HG03439 (cell line): ENCODE results near the gene IQSEC1.

Source experiments
- ATAC-seq: cut with Tn5 transposase; IDR thresholded peaks from one replicate; pipeline ENCODE4 v1.9.1; 2021; ENCODE audit warnings: mild to moderate bottlenecking, moderate library complexity; ENCODE audit not compliant: unreplicated experiment

Gene IQSEC1

DNA sequence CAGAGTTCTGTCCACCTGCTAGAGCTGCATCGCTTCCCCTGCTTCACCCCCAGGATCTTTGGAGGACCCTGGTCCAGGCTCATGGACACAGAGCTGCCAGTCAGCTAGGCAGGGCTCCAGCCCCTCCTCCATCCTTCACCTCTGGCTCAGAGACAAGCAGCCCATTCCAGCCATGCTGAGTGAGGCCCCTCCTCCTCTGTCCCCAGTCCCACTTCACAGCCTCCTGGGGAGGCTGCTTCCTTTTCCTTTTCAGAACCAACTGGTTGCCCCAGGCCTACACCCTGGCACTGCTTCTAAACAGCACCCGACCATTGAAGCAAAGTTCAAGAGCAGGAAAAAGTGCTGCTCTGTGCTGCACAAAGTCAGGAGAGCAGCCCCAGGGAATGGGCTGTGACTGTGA is 22.2 kb downstream of the IQSEC1 start:
- ATAC-seq, result no peak

- ATAC-seq, result no peak
These were observed 22.8 kb downstream of the IQSEC1 start for GRCh38 chr3:13050446-13050845.

DNA sequence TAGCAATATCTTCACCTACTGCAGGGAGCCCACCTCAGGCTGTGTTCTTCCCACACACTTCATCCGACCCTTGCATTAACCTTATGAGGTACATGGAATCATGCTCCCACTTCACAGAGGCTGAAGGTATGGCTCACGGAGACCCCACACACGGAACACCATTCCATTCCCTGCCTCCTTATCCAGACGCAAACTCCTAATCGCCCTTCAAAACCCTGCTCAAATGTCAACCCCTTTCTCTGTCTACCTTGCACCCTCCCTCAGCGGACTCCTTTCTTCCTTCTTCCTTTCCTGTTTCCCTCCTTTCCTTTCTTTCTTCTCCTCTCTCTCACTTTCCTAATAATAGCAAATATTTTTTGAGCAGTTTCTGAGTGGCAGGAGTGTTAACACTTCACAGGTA is 23.8 kb downstream of the IQSEC1 start:
- ATAC-seq, result no peak

GRCh38 chr3:13047296-13048165 is 25.7 kb downstream of the IQSEC1 start:
- no peak for ATAC-seq

- peak; percentile 23 for ATAC-seq
These were observed 26.5 kb downstream of the IQSEC1 start for GRCh38 chr3:13046569-13047274.

DNA sequence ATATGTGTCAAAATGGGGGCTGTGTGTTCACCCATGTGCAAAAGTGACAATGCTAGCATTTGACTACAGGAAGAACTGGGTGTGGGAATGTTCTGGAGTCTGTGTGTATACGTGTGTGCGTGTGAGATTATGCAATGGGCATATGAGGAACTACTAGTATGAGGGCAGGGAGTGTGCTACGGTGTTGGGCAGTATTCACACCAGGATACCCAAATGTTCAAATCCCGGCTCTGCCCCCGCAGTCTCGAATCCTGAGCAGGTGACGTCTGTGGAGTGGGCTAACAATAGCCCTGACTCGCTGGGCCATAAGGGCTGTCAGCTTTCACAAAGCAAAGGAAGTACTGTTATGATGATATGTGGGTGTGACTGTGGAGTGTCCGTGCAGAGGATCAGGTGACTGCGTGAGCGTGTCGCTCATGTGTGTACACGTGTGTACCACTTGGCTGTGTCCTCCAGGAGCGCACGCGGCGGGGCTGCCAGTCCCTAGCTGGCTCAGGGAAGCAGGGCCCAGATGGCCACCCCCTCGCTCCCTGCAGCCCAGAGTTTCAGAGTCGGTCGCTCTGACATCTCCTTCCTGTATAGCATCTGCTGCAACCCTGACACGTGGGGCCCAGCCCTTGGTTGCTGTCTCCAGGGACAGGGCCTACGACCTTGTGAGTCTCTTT is 27.2 kb downstream of the IQSEC1 start:
- ATAC-seq, result peak; percentile 79

- ATAC-seq, result peak; percentile 6
These were observed 27.9 kb downstream of the IQSEC1 start for GRCh38 chr3:13045241-13045903.

DNA sequence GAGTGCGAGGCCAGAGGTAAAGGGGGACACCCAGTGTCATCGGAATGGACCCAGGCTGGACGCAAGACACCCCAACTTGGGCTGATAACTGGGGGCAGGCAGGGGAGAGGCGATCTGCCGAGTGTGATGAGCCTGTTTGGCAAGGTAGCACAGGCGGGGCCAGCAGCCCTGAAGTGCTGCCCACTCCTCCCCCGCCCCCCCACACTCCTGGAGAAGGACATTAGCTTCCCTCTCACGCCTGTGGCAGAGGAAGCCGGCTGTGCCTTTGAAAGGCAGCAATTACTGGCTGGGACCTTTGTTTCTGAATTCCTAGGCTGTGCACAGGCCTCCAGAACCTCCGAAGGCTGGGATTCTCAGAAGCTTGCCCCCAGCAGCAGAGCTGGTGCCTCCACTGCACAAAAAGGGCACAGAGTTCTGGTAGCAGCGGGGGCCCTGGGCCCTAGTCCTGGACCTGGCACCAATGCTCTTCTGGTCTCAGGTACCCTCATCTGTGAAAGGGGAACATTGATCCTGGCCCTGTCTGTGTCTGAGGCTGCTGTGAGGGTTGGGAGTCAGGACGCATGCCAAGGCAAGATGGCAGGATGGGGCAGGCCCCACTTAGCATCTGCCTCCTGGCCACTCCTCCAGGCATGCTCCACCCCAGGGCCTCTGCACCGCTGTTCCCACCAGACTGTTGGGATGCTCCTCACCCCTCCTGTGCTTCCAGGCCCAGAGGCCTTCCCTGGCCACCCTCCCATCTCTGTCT is 28.6 kb downstream of the IQSEC1 start:
- ATAC-seq, result no peak

DNA sequence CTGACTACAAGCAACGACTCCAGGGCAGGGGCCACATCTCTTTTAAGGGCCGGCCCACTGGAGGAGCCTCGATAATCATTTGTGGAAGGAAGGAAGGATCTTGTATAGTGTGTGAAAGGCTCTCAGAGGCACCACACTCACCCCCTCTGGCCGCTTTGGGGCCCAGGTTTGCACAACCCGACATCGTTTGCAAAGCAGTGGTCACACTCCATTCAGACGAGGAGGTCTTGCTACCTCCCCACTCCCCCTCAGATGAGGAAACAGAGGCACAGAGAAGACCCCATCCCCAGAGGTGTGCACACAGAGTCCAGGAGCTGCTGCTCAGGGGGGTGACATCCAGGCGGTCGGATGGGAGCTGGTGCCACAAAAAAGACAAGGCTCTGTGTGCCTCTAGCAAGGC is 29.6 kb downstream of the IQSEC1 start:
- ATAC-seq, result no peak

- no peak for ATAC-seq
These were observed 30.4 kb downstream of the IQSEC1 start for GRCh38 chr3:13042715-13043271.

DNA sequence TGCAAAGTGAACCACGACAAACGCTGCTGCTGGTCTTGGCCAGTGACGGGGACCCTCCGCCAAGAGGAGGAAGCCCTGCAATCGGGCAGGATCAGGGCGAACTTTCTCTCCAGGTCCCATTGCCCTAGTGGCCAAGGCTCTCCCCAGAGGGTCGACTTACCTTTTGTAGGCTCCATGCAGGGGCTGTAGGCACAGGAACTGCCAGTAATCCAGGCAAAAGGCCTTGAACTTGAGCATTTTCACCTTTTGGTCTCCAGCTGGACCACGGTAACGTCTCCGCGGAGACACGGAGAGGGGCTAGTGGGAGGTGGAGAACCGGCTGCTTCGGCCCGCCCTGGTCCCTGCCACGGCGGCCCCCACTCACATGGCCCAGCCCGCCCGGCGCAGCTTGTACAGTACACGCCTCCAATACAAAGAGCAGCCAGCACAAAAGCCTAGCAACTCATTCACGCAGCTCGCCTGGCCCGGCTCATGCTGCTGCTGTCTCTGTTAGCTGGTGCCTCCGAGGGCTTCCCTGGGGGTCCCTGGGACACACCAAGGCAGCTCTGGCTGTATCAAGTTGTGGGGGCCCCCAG is 31.0 kb downstream of the IQSEC1 start:
- no peak for ATAC-seq

GRCh38 chr3:13041113-13041776 is 32.0 kb downstream of the IQSEC1 start:
- ATAC-seq, result no peak

- ATAC-seq, result peak; percentile 87
These were observed 32.7 kb downstream of the IQSEC1 start for GRCh38 chr3:13040361-13041074.

DNA sequence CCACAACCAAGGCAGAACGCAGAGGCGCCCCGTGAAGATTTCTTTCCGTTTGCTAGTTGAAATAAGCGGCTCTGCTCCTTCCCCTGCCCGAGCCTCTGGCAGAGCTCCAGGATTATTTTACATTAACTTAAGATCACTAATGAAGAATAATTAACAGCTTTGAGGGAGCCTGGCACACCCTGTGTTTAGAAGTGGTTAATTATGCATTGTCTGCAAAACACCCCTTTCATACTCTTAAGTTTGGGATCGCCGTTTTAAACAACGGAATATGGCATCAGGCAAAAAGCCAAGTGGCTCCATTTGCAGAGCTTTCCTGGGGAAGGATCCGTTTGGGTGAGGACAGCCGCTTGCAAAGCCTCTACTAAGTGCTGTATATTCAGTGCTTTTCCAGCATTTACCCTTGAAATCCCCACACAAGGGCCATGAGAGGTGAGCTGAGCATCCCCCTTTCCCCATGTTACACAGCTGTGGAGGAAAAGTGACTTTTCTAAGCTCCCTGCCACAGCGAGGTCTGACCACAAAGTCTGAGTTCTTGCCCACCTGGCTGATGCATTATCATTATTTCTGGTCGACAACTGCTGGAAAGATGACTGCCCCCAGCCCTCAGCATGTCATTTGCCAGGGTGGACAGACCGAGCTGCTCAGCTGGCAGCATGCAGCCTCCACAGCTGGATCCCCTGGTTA is 33.9 kb downstream of the IQSEC1 start:
- no peak for ATAC-seq

DNA sequence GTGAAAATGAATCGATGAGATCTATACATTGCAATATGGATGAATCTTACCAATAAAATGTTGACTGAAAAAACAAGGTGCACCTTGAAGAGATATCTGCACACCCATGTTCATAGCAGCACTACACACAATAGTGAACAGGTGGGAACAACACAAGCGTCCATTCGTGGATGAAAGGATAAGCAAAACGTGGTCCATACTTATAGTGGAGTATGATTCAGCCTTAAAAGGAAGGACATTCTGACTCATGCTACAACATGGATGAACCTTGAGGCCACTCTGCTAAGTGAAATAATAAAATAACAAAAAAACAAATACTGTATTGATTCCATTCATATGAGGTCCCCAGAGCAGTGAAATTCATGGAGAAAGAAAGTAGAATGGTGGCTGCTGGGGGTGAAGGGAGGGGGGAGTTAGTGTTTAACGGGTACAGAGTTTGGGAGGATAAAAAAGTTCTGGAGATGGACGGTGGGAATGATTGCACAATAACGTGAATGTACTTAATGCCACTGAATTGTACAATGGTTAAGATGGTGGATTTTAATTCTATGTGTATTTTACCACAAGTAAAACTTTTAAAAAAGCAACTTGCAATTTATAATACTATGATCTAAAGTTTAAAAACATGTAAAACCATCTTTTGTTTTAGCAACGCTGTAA is 35.6 kb downstream of the IQSEC1 start:
- no peak for ATAC-seq

DNA sequence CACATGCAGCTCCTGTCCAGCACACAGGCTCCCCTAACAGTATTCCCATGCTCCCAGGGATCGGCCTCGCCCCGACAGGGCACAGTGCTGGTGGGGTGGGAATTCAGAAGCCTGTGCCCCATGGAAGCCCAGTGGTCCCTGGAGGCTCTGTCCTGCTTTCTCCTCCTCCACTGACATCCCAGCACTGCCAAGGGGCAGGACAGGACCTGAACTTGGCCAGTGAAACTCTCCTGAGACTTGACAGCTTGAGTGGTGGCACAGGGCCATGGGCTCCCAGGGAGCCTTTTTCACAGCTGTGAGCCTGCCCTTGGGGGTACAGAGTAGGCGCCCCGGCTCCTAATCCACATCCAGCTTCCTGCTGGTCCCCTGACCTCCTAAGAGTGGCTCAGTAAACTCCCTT is 38.4 kb downstream of the IQSEC1 start:
- ATAC-seq, result no peak

DNA sequence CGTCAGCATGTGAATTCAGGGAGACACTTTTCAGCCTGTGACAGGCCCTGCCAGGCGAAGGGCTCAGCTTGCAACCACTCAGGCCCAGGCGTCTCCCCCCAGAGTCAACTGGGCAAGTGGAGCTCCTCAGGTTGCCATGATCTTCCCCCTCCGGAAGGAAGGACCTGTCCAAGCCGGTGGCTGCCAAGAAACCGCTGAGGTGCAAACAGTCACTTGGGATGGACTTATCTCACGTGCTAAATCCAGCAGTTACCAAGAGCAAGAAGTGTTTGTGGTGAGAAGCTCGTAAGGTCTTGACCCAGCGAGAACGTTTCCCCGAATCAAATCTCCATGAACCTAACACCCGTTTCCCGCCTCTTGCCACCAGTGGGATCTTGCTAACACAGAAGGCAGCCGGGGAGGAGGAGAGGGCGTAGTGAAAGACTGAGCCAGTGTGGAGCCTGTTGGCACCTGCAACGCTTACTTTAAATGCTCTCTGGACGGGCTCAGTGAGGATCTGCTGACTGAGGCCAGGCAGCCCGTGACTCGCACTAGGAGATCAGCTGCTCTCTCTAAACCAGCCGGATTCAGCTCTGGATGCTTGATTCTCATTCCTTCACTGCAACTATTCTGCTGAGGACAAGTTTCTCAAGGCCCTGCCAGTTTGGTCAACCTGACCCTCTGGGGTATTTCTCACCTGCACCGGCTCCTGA is 39.0 kb downstream of the IQSEC1 start:
- ATAC-seq, result no peak
